Measurements from ENCODE around the gene MED9.
A peak's percentile ranks its signal among the peaks of the same experiment; 100 is the strongest.
"Not testable (repeated sequence)": the region's sequence is repeated elsewhere in the genome, so short reads cannot be mapped to it uniquely, and the experiment has no call there.

MED9 gene

DNA sequence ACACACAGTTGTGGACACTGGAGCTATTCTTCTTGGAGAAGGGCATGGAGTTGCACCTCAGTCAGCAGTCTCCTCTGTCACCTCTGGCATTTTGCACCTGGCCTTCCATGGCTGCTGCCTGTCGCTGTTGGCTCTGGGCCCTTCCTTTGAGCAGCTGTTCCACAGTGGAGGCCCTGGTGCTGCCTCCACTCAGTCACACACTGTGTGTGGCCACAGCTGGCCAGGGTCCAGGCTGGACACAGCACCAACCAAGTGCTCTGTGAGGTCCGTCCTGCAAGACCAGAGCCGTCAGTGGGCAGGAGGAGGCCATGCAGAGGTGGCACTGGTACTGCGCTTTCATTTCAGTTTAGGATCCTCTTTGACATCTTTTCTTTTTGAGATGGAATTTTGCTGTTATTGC, 21.6 kb upstream of the MED9 start:
- TF ChIP-seq, protein P1, sequence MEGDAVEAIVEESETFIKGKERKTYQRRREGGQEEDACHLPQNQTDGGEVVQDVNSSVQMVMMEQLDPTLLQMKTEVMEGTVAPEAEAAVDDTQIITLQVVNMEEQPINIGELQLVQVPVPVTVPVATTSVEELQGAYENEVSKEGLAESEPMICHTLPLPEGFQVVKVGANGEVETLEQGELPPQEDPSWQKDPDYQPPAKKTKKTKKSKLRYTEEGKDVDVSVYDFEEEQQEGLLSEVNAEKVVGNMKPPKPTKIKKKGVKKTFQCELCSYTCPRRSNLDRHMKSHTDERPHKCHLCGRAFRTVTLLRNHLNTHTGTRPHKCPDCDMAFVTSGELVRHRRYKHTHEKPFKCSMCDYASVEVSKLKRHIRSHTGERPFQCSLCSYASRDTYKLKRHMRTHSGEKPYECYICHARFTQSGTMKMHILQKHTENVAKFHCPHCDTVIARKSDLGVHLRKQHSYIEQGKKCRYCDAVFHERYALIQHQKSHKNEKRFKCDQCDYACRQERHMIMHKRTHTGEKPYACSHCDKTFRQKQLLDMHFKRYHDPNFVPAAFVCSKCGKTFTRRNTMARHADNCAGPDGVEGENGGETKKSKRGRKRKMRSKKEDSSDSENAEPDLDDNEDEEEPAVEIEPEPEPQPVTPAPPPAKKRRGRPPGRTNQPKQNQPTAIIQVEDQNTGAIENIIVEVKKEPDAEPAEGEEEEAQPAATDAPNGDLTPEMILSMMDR (IDR thresholded peaks at IDR 0.05; ENCODE audit: insufficient read depth, low read depth, low read length, missing control alignments) = no peak
- no peak for DNase-seq (ENCODE audit: low read depth)
- H3K4me3 ChIP-seq (ENCODE audit: low read length) = no peak overlapping the region

GRCh38 chr17:17456251-17456650, 20.5 kb upstream of the MED9 start:
- DNase-seq (ENCODE audit: low read depth) = no peak
- no peak overlapping the region for H3K4me3 ChIP-seq (ENCODE audit: low read length)
- TF ChIP-seq, protein P1 (IDR thresholded peaks at IDR 0.05; ENCODE audit: insufficient read depth, low read depth, low read length, missing control alignments) = no peak

DNA sequence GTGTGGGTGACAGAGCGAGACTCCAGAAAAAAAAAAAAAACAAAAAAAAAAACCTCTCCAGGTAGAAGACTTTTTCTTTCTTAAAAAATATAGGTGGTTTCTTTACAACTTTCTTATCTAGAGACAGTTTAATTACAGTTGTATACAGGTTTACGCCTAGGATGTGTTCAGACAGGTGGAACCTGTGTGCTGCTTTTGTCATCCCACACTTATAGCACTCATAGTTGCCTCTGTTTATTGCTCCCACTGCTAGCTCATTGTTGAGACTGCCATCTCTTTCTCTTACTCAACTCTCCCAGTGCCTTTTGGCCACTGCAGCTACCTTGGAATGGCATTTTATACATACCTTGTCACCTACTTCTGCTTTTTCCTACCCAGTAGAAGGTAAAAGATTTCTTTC, 19.1 kb upstream of the MED9 start:
- no peak for DNase-seq (ENCODE audit: low read depth)
- TF ChIP-seq, protein P1 (IDR thresholded peaks at IDR 0.05; ENCODE audit: insufficient read depth, low read depth, low read length, missing control alignments) = no peak
- no peak overlapping the region for H3K4me3 ChIP-seq (ENCODE audit: low read length)

DNA sequence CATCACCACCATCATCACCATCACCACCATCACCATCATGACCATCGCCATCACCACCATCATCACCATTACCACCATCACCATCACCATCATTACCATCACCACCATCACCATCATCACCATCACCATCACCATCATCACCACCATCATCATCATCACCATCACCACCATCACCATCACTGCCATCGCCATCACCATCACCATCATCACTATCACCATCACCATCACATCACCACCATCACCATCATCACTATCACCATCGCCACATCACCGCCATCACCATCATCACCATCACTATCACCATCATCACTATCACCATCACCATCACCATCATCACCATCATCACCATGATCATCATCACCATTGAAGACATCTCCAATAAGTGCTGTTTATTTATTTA, 16.8 kb upstream of the MED9 start:
- TF ChIP-seq, protein P1 (IDR thresholded peaks at IDR 0.05; ENCODE audit: insufficient read depth, low read depth, low read length, missing control alignments) = no peak
- DNase-seq (ENCODE audit: low read depth) = no peak

DNA sequence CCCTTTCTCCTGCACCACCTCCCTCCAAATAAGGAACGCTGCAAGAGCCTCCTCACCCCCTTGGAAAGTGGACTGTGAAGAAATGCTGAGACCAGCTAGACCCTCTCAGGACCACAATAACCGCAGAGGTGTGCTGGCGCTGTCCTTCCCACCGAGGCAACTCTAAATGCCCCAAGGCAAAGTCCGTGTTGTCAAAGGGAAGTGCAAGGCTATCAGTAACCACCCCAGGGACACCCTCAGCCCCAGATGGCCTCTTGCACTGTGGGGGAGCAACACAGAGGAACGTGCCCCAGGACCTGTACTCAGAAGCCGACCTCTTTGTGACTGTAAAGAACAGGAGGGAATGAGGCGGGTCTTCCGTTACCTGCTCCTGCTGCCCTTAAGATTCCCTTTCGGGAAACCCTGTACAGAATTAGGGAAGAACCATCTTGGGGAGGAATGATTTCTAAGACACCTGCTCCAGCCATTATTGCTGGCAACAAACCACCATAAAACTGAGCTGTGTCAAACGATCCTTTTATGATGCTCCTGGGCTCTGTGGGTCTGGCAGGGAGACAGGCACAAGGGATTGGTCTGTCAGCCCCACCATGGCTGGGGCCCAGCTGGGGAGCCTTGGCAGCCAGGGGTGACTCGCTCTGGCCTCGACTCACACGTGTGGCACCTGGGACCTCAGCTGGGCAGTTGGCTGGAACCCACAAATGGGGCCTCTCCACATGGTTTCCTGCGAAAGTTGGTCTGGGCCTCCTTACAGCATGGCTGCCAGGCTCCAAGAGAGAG, 14.6 kb upstream of the MED9 start:
- TF ChIP-seq, protein P1 (IDR thresholded peaks at IDR 0.05; ENCODE audit: insufficient read depth, low read depth, low read length, missing control alignments) = no peak
- no peak overlapping the region for H3K4me3 ChIP-seq (ENCODE audit: low read length)
- no peak for DNase-seq (ENCODE audit: low read depth)

More for the DNA sequence above, 16.8 kb upstream of the MED9 start:
- no peak overlapping the region for H3K4me3 ChIP-seq (ENCODE audit: low read length)

DNA sequence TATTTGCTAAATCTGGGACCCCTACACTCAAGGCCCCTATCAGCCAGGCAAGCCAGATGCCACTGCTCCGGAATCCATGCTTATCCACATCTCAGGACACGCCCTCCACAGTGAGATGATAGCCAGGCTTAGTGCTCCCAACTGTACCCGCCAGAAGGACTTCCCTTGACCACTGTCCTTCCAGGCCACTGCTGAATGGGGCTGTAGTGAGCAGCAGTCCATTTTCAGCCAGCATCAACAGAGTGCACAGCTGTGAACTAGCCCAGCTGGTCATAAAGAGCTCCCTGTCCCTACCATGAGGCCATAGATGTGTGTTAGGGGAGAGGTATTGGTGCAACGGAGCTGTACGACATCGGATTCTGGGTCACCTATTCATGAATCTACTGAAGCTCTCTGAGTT, 13.0 kb upstream of the MED9 start:
- TF ChIP-seq, protein P1 (IDR thresholded peaks at IDR 0.05; ENCODE audit: insufficient read depth, low read depth, low read length, missing control alignments) = no peak
- DNase-seq (ENCODE audit: low read depth) = no peak
- H3K4me3 ChIP-seq (ENCODE audit: low read length) = no peak overlapping the region

DNA sequence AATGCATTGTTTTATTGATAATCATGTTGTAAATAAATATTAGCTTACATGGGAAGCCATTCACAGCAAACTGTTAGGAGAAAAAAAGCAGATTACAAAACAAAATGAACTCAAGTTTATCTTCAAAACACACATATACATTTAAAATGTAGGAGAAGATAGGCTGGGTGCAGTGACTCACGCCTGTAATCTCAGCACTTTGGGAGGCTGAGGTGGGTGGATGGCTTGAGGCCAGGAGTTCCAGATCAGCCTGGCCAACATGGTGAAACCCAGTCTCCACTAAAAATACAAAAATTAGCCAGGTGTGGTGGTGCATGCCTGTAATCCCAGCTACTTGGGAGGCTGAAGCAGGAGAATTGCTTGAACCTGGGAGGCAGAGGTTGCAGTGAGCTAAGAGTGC, 10.9 kb upstream of the MED9 start:
- not testable (repeated sequence) for H3K4me3 ChIP-seq (ENCODE audit: low read length)
- peak; percentile 23 for DNase-seq (ENCODE audit: low read depth)

All from epithelial cell of esophagus (primary cell).